HL-60 (cell line): Measurements from ENCODE around the gene TMEM201.
A peak's percentile ranks its signal among the peaks of the same experiment; 100 is the strongest.
"Not testable (repeated sequence)": the region's sequence is repeated elsewhere in the genome, so short reads cannot be mapped to it uniquely, and the experiment has no call there.

Experiments
- DNase-seq, 2 experiments: peaks; one replicate each; pipeline ENCODE4 v3.0.0-alpha.2; 2010 to 2020; ENCODE audit warnings: low read depth in 1 of 2, low spot score in 1 of 2
- H3K27ac ChIP-seq: fragments of 250-450 bp; sonication (Bioruptor Pico); replicated peaks from 2 replicates; pipeline ENCODE4 v1.5.1; 2020; ENCODE audit warnings: mild to moderate bottlenecking, moderate library complexity
- H3K27me3 ChIP-seq: fragments of 250-450 bp; sonication (Bioruptor Pico); 2 replicates; pipeline ENCODE4 v1.5.1; 2021; ENCODE audit warnings: mild to moderate bottlenecking, moderate library complexity; ENCODE audit not compliant: insufficient read depth, poor library complexity, severe bottlenecking
- H3K4me3 ChIP-seq: replicated peaks from 2 replicates; pipeline ENCODE4 v1.5.1; 2011; ENCODE audit warnings: mild to moderate bottlenecking, control low read depth, low read length; ENCODE audit not compliant: insufficient read depth
- GABPA ChIP-seq: IDR thresholded peaks from 2 replicates; pipeline ENCODE4 v1.6.1; 2012; ENCODE audit warnings: low read depth
- POLR2AphosphoS5 ChIP-seq: IDR thresholded peaks from 2 replicates; pipeline ENCODE4 v1.6.1; 2012; ENCODE audit warnings: low read depth
- SPI1 ChIP-seq: IDR thresholded peaks from 2 replicates; pipeline ENCODE4 v1.6.1; 2012; ENCODE audit warnings: low read depth, mild to moderate bottlenecking, borderline replicate concordance
- TF ChIP-seq, protein P1 (sequence below): IDR thresholded peaks from 2 replicates; pipeline ENCODE4 v1.6.1; 2012; ENCODE audit warnings: low read depth; ENCODE audit not compliant: insufficient replicate concordance
- TF ChIP-seq, protein P2 (sequence below): IDR thresholded peaks from one replicate; pipeline ENCODE4 v1.5.1; 2011; ENCODE audit warnings: low read length, control low read depth, inconsistent platforms; ENCODE audit not compliant: insufficient read depth

Gene TMEM201

DNA sequence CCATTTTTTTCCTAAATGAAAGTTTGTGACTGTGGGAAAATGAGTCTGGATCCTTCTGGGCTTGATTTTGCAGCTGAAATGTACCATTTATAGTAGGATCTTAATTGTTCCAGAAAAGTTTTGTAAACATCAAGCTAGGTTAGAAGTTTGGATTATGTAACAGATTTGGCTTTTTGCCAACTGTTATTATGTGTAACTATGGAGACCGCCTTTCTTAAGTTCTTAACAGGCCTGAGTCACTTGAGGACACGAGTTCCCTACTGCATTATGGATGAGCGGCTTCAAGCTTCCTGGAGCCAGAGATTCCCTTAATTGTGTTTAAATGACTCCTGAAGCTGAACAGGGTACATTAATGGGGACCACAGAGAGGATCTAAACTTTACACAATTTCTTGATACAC is 27.3 kb upstream of the TMEM201 start:
- Histone ChIP-seq H3K4me3 (no peak overlapping the region), H3K27me3 (no peaks in the 10 kb centered on the region), H3K27ac (no peak overlapping the region)
- TF ChIP-seq GABPA = no peak
- no peak for TF ChIP-seq SPI1
- TF ChIP-seq, protein P1, sequence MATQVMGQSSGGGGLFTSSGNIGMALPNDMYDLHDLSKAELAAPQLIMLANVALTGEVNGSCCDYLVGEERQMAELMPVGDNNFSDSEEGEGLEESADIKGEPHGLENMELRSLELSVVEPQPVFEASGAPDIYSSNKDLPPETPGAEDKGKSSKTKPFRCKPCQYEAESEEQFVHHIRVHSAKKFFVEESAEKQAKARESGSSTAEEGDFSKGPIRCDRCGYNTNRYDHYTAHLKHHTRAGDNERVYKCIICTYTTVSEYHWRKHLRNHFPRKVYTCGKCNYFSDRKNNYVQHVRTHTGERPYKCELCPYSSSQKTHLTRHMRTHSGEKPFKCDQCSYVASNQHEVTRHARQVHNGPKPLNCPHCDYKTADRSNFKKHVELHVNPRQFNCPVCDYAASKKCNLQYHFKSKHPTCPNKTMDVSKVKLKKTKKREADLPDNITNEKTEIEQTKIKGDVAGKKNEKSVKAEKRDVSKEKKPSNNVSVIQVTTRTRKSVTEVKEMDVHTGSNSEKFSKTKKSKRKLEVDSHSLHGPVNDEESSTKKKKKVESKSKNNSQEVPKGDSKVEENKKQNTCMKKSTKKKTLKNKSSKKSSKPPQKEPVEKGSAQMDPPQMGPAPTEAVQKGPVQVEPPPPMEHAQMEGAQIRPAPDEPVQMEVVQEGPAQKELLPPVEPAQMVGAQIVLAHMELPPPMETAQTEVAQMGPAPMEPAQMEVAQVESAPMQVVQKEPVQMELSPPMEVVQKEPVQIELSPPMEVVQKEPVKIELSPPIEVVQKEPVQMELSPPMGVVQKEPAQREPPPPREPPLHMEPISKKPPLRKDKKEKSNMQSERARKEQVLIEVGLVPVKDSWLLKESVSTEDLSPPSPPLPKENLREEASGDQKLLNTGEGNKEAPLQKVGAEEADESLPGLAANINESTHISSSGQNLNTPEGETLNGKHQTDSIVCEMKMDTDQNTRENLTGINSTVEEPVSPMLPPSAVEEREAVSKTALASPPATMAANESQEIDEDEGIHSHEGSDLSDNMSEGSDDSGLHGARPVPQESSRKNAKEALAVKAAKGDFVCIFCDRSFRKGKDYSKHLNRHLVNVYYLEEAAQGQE = no peak
- TF ChIP-seq, protein P2, sequence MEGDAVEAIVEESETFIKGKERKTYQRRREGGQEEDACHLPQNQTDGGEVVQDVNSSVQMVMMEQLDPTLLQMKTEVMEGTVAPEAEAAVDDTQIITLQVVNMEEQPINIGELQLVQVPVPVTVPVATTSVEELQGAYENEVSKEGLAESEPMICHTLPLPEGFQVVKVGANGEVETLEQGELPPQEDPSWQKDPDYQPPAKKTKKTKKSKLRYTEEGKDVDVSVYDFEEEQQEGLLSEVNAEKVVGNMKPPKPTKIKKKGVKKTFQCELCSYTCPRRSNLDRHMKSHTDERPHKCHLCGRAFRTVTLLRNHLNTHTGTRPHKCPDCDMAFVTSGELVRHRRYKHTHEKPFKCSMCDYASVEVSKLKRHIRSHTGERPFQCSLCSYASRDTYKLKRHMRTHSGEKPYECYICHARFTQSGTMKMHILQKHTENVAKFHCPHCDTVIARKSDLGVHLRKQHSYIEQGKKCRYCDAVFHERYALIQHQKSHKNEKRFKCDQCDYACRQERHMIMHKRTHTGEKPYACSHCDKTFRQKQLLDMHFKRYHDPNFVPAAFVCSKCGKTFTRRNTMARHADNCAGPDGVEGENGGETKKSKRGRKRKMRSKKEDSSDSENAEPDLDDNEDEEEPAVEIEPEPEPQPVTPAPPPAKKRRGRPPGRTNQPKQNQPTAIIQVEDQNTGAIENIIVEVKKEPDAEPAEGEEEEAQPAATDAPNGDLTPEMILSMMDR = no peak
- TF ChIP-seq POLR2AphosphoS5 = no peak
- DNase-seq = peak; percentile 12 to 64

DNA sequence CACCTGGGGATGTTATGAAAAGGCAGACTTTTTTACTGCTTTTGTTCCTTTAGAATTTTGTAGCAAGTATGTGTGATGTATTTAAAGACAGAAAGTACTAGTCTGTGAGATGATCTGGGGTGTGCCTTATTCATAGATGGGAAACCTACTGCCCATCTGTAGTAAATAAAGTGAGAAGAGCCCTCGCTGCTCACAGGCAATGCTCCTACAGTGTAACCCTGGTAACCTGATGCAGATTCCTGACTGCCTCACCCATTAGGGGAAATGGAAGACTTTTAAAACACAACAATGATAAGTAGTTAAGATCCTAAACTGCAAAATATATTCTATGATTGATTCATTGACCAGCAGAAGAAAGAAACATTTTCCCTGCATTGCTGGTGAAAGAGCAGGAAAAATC is 19.4 kb upstream of the TMEM201 start:
- DNase-seq = no peak
- H3K4me3 ChIP-seq = no peak overlapping the region
- no peak overlapping the region for H3K27ac ChIP-seq
- no peaks in the 10 kb centered on the region for H3K27me3 ChIP-seq
- TF ChIP-seq, protein P2 = no peak
- TF ChIP-seq, protein P1 = no peak
- TF ChIP-seq SPI1 (no peak), POLR2AphosphoS5 (no peak), GABPA (no peak)

DNA sequence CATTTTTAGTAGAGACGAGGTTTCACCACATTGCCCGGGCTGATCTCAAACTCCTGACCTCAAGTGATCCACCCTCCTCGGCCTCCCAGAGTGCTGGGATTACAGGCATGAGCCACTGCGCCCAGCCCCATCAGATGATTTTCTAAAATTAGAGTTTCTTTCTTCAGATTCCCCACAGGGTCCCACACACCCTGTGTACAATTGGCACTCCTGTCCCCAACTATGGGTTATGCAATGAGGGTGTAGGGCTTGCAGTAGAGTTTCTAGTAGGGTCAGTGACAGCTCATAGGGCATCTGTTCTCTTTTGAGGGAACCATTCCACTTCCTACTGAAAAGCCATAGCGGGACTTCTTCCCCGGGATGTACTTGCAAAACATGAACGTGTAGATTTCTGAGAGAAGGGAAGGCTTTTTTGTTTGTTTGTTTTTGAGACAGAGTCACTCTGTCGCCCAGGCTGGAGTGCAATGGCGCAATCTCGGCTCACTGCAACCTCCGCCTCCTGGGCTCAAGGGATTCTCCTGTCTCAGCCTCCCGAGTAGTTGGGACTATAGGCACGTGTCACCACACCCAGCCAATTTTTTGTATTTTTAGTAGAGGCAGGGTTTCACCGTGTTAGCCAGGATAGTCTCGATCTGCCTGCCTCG is 17.7 kb upstream of the TMEM201 start:
- H3K27me3 ChIP-seq, H3K27ac ChIP-seq, H3K4me3 ChIP-seq, DNase-seq: not testable (repeated sequence)

DNA sequence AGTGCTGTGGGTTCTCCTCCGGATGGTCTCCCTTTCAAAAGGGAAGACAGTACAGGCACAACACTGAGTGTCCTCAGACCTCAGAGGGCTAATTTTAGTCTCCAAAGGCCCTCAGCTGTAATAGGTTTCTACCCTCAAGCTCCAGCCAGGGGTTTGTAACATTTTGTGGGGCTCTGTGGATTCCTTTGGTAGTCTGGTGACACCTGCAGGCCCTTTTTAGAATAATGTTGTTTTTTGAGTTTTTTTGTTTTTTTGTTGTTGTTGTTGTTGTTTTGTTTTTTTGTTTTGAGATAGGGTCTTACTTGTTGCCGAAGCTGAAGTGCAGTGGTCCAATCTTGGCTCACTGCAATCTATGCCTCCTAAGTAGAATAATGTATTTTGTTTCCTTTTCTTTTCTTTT is 15.0 kb upstream of the TMEM201 start:
- peak in 1 of 2 experiments; percentile 18 for DNase-seq
- TF ChIP-seq, protein P2 = no peak
- TF ChIP-seq POLR2AphosphoS5 (no peak), GABPA (no peak), SPI1 (no peak)
- TF ChIP-seq, protein P1 = no peak
- no peaks in the 10 kb centered on the region for H3K27me3 ChIP-seq
- H3K4me3 ChIP-seq = no peak overlapping the region
- H3K27ac ChIP-seq = no peak overlapping the region
